Measurements from ENCODE around the gene PPP3CB. TPM values are rescaled to one million over a fixed set of nuclear protein-coding genes. Genes with fewer than 3 reads are reported as not detected.

The PPP3CB gene
- total RNA-seq, 6 donors from 2014 or later, result 24.3 to 42.4 (median 32.9) TPM

- H3K27ac ChIP-seq, result no peak overlapping the region
- no peaks in the 10 kb centered on the region for H3K9me3 ChIP-seq
- no peak for ATAC-seq (ENCODE audit: low FRiP score in 2 of 2)
- no peak overlapping the region for H3K4me3 ChIP-seq
- H3K4me1 ChIP-seq, result peaks cover 12 to 34% (median 15%) of the 10 kb centered on the region in 4 donors
- H3K27me3 ChIP-seq, result no peaks in the 10 kb centered on the region
- no peak for DNase-seq
- WGBS, 2 donors, result 91 to 96% methylated on average over 5 of the region's 5 CpGs
- TF ChIP-seq POLR2A (IDR thresholded peaks at IDR 0.05) (no peak), CTCF (IDR thresholded peaks at IDR 0.05) (no peak), EP300 (IDR thresholded peaks at IDR 0.05) (no peak), POLR2AphosphoS5 (IDR thresholded peaks at IDR 0.05) (no peak)
- peaks cover 0 to 8% (median 0%) of the 10 kb centered on the region in 4 donors for H3K36me3 ChIP-seq
Measured at GRCh38 chr10:73408061-73408460, 87.8 kb downstream of the PPP3CB start.

- peaks cover 7 to 28% (median 10%) of the 10 kb centered on the region in 4 donors for H3K4me1 ChIP-seq
- WGBS, 2 donors, result 96% methylated on average over 1 of the region's 1 CpG
- H3K27ac ChIP-seq, result no peak overlapping the region
- no peak for ATAC-seq (ENCODE audit: low FRiP score in 2 of 2)
- no peak for TF ChIP-seq POLR2AphosphoS5 (IDR thresholded peaks at IDR 0.05)
- TF ChIP-seq EP300 (IDR thresholded peaks at IDR 0.05), result no peak
- no peak for TF ChIP-seq CTCF (IDR thresholded peaks at IDR 0.05)
- TF ChIP-seq POLR2A (IDR thresholded peaks at IDR 0.05), result no peak
- H3K36me3 ChIP-seq, result peaks cover 0 to 8% (median 0%) of the 10 kb centered on the region in 4 donors
- H3K27me3 ChIP-seq, result no peaks in the 10 kb centered on the region
- H3K9me3 ChIP-seq, result no peaks in the 10 kb centered on the region
- no peak overlapping the region for H3K4me3 ChIP-seq
- DNase-seq, result no peak
Measured at GRCh38 chr10:73407495-73407894, 88.3 kb downstream of the PPP3CB start.

GRCh38 chr10:73406846-73407245 is 89.0 kb downstream of the PPP3CB start:
- Histone ChIP-seq H3K4me1 (peaks cover under 1 to 22% (median 5%) of the 10 kb centered on the region in 4 donors), H3K27ac (no peak overlapping the region), H3K27me3 (no peaks in the 10 kb centered on the region), H3K9me3 (no peaks in the 10 kb centered on the region), H3K4me3 (no peak overlapping the region), H3K36me3 (peaks cover 0 to 8% (median 0%) of the 10 kb centered on the region in 4 donors)
- no peak for DNase-seq
- ATAC-seq (ENCODE audit: low FRiP score in 2 of 2), result no peak
- 72 to 81% methylated on average over 5 of the region's 5 CpGs for WGBS, 2 donors
- TF ChIP-seq POLR2A (IDR thresholded peaks at IDR 0.05) (no peak), CTCF (IDR thresholded peaks at IDR 0.05) (no peak), POLR2AphosphoS5 (IDR thresholded peaks at IDR 0.05) (no peak), EP300 (IDR thresholded peaks at IDR 0.05) (no peak)

DNA sequence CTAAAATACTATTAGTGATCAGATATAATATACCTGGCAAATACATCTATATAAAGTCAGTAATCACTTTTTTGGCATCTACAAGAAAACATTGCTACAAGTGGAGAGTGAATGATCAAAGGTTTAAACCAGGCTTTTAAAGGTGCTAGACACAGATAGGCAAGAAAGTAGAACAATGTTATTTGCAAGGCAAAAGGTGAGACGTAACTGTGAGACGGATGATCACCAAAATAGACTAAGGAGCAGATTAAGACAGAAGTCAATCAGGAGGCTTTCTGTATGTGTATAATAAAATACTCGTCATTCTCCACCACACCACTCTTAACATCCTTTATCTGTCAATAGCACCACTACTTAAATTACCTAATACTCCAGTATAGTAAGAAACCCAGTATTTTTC is 90.3 kb downstream of the PPP3CB start:
- 90 to 93% methylated on average over 3 of the region's 3 CpGs for WGBS, 2 donors
- ATAC-seq (ENCODE audit: low FRiP score in 2 of 2) (no peak), DNase-seq (no peak)
- Histone ChIP-seq H3K27ac (no peak overlapping the region), H3K4me3 (no peak overlapping the region), H3K9me3 (no peaks in the 10 kb centered on the region), H3K27me3 (no peaks in the 10 kb centered on the region), H3K36me3 (peaks cover 0 to 9% (median 0%) of the 10 kb centered on the region in 4 donors), H3K4me1 (peaks cover 0 to 14% (median 5%) of the 10 kb centered on the region in 4 donors)
- TF ChIP-seq POLR2A (IDR thresholded peaks at IDR 0.05) (no peak), POLR2AphosphoS5 (IDR thresholded peaks at IDR 0.05) (no peak), CTCF (IDR thresholded peaks at IDR 0.05) (no peak), EP300 (IDR thresholded peaks at IDR 0.05) (no peak)

DNA sequence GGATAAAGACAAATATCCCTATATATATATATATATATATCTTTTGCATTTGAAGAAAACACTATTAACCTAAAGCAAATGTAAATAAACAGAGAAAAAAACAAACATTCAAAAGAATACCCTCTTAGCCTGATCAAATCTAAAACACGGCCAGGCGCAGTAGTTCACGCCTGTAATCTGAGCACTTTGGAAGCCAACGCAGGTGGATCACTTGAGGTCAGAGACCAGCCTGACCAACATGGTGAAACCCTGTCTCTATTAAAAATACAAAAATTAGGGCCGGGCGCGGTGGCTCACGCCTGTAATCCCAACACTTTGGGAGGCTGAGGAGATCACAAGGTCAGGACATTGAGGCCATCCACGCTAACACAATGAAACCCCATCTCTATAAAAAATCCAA is 91.1 kb downstream of the PPP3CB start:
- Histone ChIP-seq H3K9me3 (no peaks in the 10 kb centered on the region), H3K4me1 (peaks cover 0 to 14% (median 4%) of the 10 kb centered on the region in 4 donors), H3K27ac (no peak overlapping the region), H3K27me3 (no peaks in the 10 kb centered on the region), H3K4me3 (no peak overlapping the region), H3K36me3 (peaks cover 0 to 17% (median 0%) of the 10 kb centered on the region in 4 donors)
- no peak for ATAC-seq (ENCODE audit: low FRiP score in 2 of 2)
- TF ChIP-seq POLR2AphosphoS5 (IDR thresholded peaks at IDR 0.05) (no peak), CTCF (IDR thresholded peaks at IDR 0.05) (no peak), EP300 (IDR thresholded peaks at IDR 0.05) (no peak), POLR2A (IDR thresholded peaks at IDR 0.05) (no peak)
- DNase-seq, result no peak
- WGBS, 2 donors, result 94 to 95% methylated on average over 9 of the region's 9 CpGs

All from upper lobe of left lung (tissue), 6 donors.